Upper lobe of left lung (tissue), 6 donors: ENCODE data around the gene IRF8. TPM values are rescaled to one million over a fixed set of nuclear protein-coding genes. Genes with fewer than 3 reads are reported as not detected.
"Not testable (repeated sequence)": the region's sequence is repeated elsewhere in the genome, so short reads cannot be mapped to it uniquely, and the experiment has no call there.

ENCODE experiments used
- ATAC-seq, 2 donors: fragments of 200-7000 bp; cut with Tn5 transposase; one replicate each; pipeline ENCODE4 v1.9.1; 2022; ENCODE audit warnings: mild to moderate bottlenecking in 2 of 2, moderate library complexity in 2 of 2; ENCODE audit not compliant: low FRiP score in 2 of 2
- DNase-seq, 2 donors: peaks; one replicate each; pipeline ENCODE4 v3.0.0-alpha.2; 2019 to 2020
- H3K27ac ChIP-seq, 4 donors: fragments of 200-600 bp; sonication (generic); one replicate each; pipeline ENCODE4 v1.5.1; 2016 to 2019
- H3K27me3 ChIP-seq, 4 donors: fragments of 200-600 bp; sonication (generic); one replicate each; pipeline ENCODE4 v1.5.1; 2017 to 2019
- H3K36me3 ChIP-seq, 4 donors: fragments of 200-600 bp; sonication (generic); one replicate each; pipeline ENCODE4 v1.5.1; 2016 to 2019
- H3K4me1 ChIP-seq, 4 donors: fragments of 200-600 bp; sonication (generic); one replicate each; pipeline ENCODE4 v1.5.1; 2018 to 2019
- H3K4me3 ChIP-seq, 4 donors: fragments of 200-600 bp; sonication (generic); one replicate each; pipeline ENCODE4 v1.5.1; 2017 to 2019; ENCODE audit warnings: mild to moderate bottlenecking in 2 of 4, moderate library complexity in 1 of 4
- H3K9me3 ChIP-seq, 4 donors: fragments of 200-600 bp; sonication (generic); one replicate each; pipeline ENCODE4 v1.5.1; 2018 to 2019
- CTCF ChIP-seq, 6 experiments: fragments of 450-650 bp in 4 of 6; fragments of 200-600 bp in 2 of 6; sonication (generic) in 2 of 6; IDR thresholded peaks; one replicate each; pipeline ENCODE4 v1.5.1; 2016 to 2019; ENCODE audit warnings: antibody characterized with exemption in 6 of 6
- EP300 ChIP-seq, 4 donors: sonication (generic); formaldehyde crosslinking; IDR thresholded peaks; one replicate each; pipeline ENCODE4 v1.5.1; 2017; ENCODE audit warnings: antibody characterized with exemption in 4 of 4, control low read depth in 2 of 4
- POLR2A ChIP-seq, 4 donors: fragments of 450-650 bp; IDR thresholded peaks; one replicate each; pipeline ENCODE4 v1.5.1; 2016 to 2017; ENCODE audit warnings: antibody characterized with exemption in 4 of 4, mild to moderate bottlenecking in 2 of 4
- POLR2AphosphoS5 ChIP-seq, 2 donors: sonication (generic); formaldehyde crosslinking; IDR thresholded peaks; one replicate each; pipeline ENCODE4 v1.5.1; 2017; ENCODE audit warnings: antibody characterized with exemption in 2 of 2
- WGBS, 2 donors: methylation state at CpG; one replicate each; pipeline ENCODE4 v1.1.5; 2017 to 2018; 5-methylcytosine and 5-hydroxymethylcytosine counted together
- total RNA-seq, 6 donors: library from RNA; depleted of rRNA in 4 of 6; stranded (reverse); fragments of >200 nt in 4 of 6; gene quantifications; one replicate each; pipeline versions ENCODE4 v1.1.0 to v1.2.1, GENCODE V29; 2016 to 2021
- donor health status: DM: no; HTN: no; CAD: no; lungs with moderate emphysema.
- donor health status: DM: no; HTN: yes; CAD: no; lungs with severe emphysema.

Gene IRF8
- total RNA-seq, 6 donors from 2014 or later: 41.5 to 141 (median 72.8) TPM

- DNase-seq: no peak
- no peaks in the 10 kb centered on the region for H3K9me3 ChIP-seq
- peak overlapping the region in 1 of 4 donors; percentile 13 for H3K27ac ChIP-seq
- no peak overlapping the region for H3K4me3 ChIP-seq
- TF ChIP-seq POLR2AphosphoS5 (IDR thresholded peaks at IDR 0.05): no peak
- no peak for TF ChIP-seq EP300 (IDR thresholded peaks at IDR 0.05)
- no peak for TF ChIP-seq CTCF (IDR thresholded peaks at IDR 0.05)
- TF ChIP-seq POLR2A (IDR thresholded peaks at IDR 0.05): no peak
- H3K27me3 ChIP-seq: no peaks in the 10 kb centered on the region
- peaks cover 6 to 12% (median 11%) of the 10 kb centered on the region in 4 donors for H3K4me1 ChIP-seq
- WGBS, 2 donors: 66 to 68% methylated on average over 8 of the region's 8 CpGs
- peak; percentile 38 to 57 for ATAC-seq
- no peaks in the 10 kb centered on the region for H3K36me3 ChIP-seq
Observed at GRCh38 chr16:85873153-85873552, 25.8 kb upstream of the IRF8 start.

- H3K27me3 ChIP-seq, H3K4me3 ChIP-seq, DNase-seq, H3K27ac ChIP-seq, H3K9me3 ChIP-seq, H3K36me3 ChIP-seq, ATAC-seq: not testable (repeated sequence)
- peaks cover 6 to 12% (median 11%) of the 10 kb centered on the region in 4 donors for H3K4me1 ChIP-seq
- 75 to 88% methylated on average over 5 of the region's 5 CpGs for WGBS, 2 donors
Observed at GRCh38 chr16:85874031-85874430, 24.9 kb upstream of the IRF8 start.

GRCh38 chr16:85878407-85878806 is 20.6 kb upstream of the IRF8 start:
- DNase-seq (no peak), ATAC-seq (no peak)
- Histone ChIP-seq H3K36me3 (no peaks in the 10 kb centered on the region), H3K9me3 (no peaks in the 10 kb centered on the region), H3K27me3 (no peaks in the 10 kb centered on the region), H3K4me3 (no peak overlapping the region), H3K4me1 (no peaks in the 10 kb centered on the region), H3K27ac (no peak overlapping the region)
- TF ChIP-seq CTCF (IDR thresholded peaks at IDR 0.05) (no peak), POLR2AphosphoS5 (IDR thresholded peaks at IDR 0.05) (no peak), EP300 (IDR thresholded peaks at IDR 0.05) (no peak), POLR2A (IDR thresholded peaks at IDR 0.05) (no peak)
- WGBS, 2 donors: 74 to 87% methylated on average over 5 of the region's 5 CpGs

- no peak for TF ChIP-seq CTCF (IDR thresholded peaks at IDR 0.05)
- TF ChIP-seq EP300 (IDR thresholded peaks at IDR 0.05): no peak
- no peak for TF ChIP-seq POLR2AphosphoS5 (IDR thresholded peaks at IDR 0.05)
- TF ChIP-seq POLR2A (IDR thresholded peaks at IDR 0.05): no peak
- Histone ChIP-seq H3K9me3 (no peaks in the 10 kb centered on the region), H3K4me1 (no peaks in the 10 kb centered on the region), H3K36me3 (no peaks in the 10 kb centered on the region), H3K4me3 (no peak overlapping the region), H3K27ac (no peak overlapping the region), H3K27me3 (no peaks in the 10 kb centered on the region)
- ATAC-seq (peak in 1 of 2 donors; percentile 59), DNase-seq (no peak)
- WGBS, 2 donors: 33 to 66% methylated on average over 2 to 5 of the region's 5 CpGs
Observed at GRCh38 chr16:85878875-85879274, 20.1 kb upstream of the IRF8 start.

GRCh38 chr16:85879549-85879948 is 19.4 kb upstream of the IRF8 start:
- Histone ChIP-seq H3K4me3 (no peak overlapping the region), H3K36me3 (no peaks in the 10 kb centered on the region), H3K4me1 (no peaks in the 10 kb centered on the region), H3K27me3 (peaks cover 0 to 4% (median 0%) of the 10 kb centered on the region in 4 donors), H3K9me3 (no peaks in the 10 kb centered on the region), H3K27ac (no peak overlapping the region)
- TF ChIP-seq POLR2A (IDR thresholded peaks at IDR 0.05): no peak
- no peak for TF ChIP-seq POLR2AphosphoS5 (IDR thresholded peaks at IDR 0.05)
- no peak for TF ChIP-seq CTCF (IDR thresholded peaks at IDR 0.05)
- TF ChIP-seq EP300 (IDR thresholded peaks at IDR 0.05): no peak
- 82 to 84% methylated on average over 6 of the region's 6 CpGs for WGBS, 2 donors
- ATAC-seq (no peak), DNase-seq (no peak)
